ENCODE measurements around the gene LDLRAD1.

Gene LDLRAD1

GRCh38 chr1:53963460-53963859 is 54.5 kb downstream of the LDLRAD1 start:
- Histone ChIP-seq H3K9ac (ENCODE audit: insufficient read length, low read depth) (no peak overlapping the region), H3K4me3 (ENCODE audit: insufficient read length, low read depth) (no peak overlapping the region), H3K27me3 (ENCODE audit: insufficient read depth, insufficient read length) (no peaks in the 10 kb centered on the region), H3K36me3 (ENCODE audit: insufficient read depth, insufficient read length, low read length) (peaks cover 86% of the 10 kb centered on the region), H3K9me3 (ENCODE audit: insufficient read depth, low read length) (no peaks in the 10 kb centered on the region), H3K4me1 (ENCODE audit: insufficient read depth, insufficient read length) (peaks cover 6% of the 10 kb centered on the region)
- TF ChIP-seq ZNF274 (IDR thresholded peaks at IDR 0.05; ENCODE audit: low read depth, low read length) (no peak), SUZ12 (IDR thresholded peaks at IDR 0.05; ENCODE audit: extremely low read depth, insufficient read depth, insufficient read length) (no peak), YY1 (IDR thresholded peaks at IDR 0.05; ENCODE audit: insufficient read depth, insufficient read length) (no peak)
- no peak for DNase-seq (ENCODE audit: low read depth, low spot score)

- Histone ChIP-seq H3K27me3 (ENCODE audit: insufficient read depth, insufficient read length) (no peaks in the 10 kb centered on the region), H3K9ac (ENCODE audit: insufficient read length, low read depth) (no peak overlapping the region), H3K36me3 (ENCODE audit: insufficient read depth, insufficient read length, low read length) (peaks cover 82% of the 10 kb centered on the region), H3K4me1 (ENCODE audit: insufficient read depth, insufficient read length) (peaks cover 6% of the 10 kb centered on the region), H3K9me3 (ENCODE audit: insufficient read depth, low read length) (no peaks in the 10 kb centered on the region), H3K4me3 (ENCODE audit: insufficient read length, low read depth) (no peak overlapping the region)
- no peak for DNase-seq (ENCODE audit: low read depth, low spot score)
- TF ChIP-seq SUZ12 (IDR thresholded peaks at IDR 0.05; ENCODE audit: extremely low read depth, insufficient read depth, insufficient read length) (no peak), YY1 (IDR thresholded peaks at IDR 0.05; ENCODE audit: insufficient read depth, insufficient read length) (no peak), ZNF274 (IDR thresholded peaks at IDR 0.05; ENCODE audit: low read depth, low read length) (no peak)
Measured at GRCh38 chr1:53962395-53962794, 55.6 kb downstream of the LDLRAD1 start.

GRCh38 chr1:53959664-53960250 is 58.2 kb downstream of the LDLRAD1 start:
- TF ChIP-seq YY1 (IDR thresholded peaks at IDR 0.05; ENCODE audit: insufficient read depth, insufficient read length) (no peak), ZNF274 (IDR thresholded peaks at IDR 0.05; ENCODE audit: low read depth, low read length) (no peak), SUZ12 (IDR thresholded peaks at IDR 0.05; ENCODE audit: extremely low read depth, insufficient read depth, insufficient read length) (no peak)
- no peaks in the 10 kb centered on the region for H3K27me3 ChIP-seq (ENCODE audit: insufficient read depth, insufficient read length)
- H3K4me1 ChIP-seq (ENCODE audit: insufficient read depth, insufficient read length) = peaks cover 6% of the 10 kb centered on the region
- H3K9ac ChIP-seq (ENCODE audit: insufficient read length, low read depth) = no peak overlapping the region
- H3K9me3 ChIP-seq (ENCODE audit: insufficient read depth, low read length) = no peaks in the 10 kb centered on the region
- no peak for DNase-seq (ENCODE audit: low read depth, low spot score)
- no peak overlapping the region for H3K4me3 ChIP-seq (ENCODE audit: insufficient read length, low read depth)
- H3K36me3 ChIP-seq (ENCODE audit: insufficient read depth, insufficient read length, low read length) = peaks cover 80% of the 10 kb centered on the region

Measured in NT2/D1 (cell line).